MM.1S (cell line): ENCODE results near the gene ASCC2.

Experiments used
- EZH2 ChIP-seq: fragments of 300-600 bp; sonication (generic); optimal IDR thresholded peaks from 2 replicates; pipeline ENCODE3; 2017; ENCODE audit warnings: low read depth, mild to moderate bottlenecking, antibody characterized with exemption, low read length, mixed read lengths
- TF ChIP-seq, protein P1 (sequence below): fragments of 300-600 bp; sonication (generic); IDR thresholded peaks from 2 replicates; pipeline ENCODE4 v1.5.1; 2016; ENCODE audit warnings: antibody characterized with exemption, low read length, mixed read lengths

DNA sequence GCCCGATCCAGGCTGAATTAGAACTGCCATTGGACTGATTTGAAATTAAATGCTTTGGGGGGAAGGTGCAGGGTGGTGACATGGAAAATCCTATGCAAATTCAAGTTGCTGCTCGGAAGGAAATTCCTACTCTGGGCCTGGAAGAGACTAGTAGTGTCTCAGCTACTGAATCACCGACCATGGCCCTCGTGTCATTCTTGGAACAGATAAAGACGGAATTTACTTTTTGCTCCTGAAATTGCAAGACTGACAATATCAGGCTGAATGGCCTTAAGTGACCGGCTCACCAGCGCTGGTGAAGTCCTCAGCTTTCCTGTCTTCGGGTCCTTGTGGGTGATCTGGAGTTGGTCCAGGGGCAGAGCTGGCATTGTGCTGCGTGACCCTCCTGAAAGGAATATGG lies 6.1 kb downstream of the ASCC2 start:
- TF ChIP-seq EZH2, result no peak
- TF ChIP-seq, protein P1, sequence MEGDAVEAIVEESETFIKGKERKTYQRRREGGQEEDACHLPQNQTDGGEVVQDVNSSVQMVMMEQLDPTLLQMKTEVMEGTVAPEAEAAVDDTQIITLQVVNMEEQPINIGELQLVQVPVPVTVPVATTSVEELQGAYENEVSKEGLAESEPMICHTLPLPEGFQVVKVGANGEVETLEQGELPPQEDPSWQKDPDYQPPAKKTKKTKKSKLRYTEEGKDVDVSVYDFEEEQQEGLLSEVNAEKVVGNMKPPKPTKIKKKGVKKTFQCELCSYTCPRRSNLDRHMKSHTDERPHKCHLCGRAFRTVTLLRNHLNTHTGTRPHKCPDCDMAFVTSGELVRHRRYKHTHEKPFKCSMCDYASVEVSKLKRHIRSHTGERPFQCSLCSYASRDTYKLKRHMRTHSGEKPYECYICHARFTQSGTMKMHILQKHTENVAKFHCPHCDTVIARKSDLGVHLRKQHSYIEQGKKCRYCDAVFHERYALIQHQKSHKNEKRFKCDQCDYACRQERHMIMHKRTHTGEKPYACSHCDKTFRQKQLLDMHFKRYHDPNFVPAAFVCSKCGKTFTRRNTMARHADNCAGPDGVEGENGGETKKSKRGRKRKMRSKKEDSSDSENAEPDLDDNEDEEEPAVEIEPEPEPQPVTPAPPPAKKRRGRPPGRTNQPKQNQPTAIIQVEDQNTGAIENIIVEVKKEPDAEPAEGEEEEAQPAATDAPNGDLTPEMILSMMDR, result no peak
